ENCODE measurements around the gene WDR70. TPM values are rescaled to one million over a fixed set of nuclear protein-coding genes. Genes with fewer than 3 reads are reported as not detected.

The WDR70 gene
- total RNA-seq, 6 experiments from 2014 or later = 8.8 to 13.4 (median 11.3) TPM

DNA sequence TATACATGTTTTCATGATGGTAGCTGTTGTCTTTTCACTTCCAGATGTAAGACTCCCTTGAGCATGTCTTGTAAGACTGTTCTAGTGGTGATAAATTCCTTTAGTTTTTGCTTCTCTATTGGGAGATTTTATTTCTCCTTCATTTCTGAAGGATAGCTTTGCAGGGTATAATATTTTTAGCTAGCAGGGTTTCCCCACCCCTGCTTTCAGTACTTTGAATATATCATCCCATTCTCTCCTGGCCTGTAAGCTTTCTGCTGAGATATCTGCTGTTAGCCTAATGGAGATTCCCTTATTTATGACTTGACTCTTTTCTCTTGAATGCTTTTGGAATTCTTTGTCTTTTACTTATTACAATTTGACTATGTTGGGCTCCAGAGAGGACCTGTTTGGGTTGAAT, 249.8 kb downstream of the WDR70 start:
- Histone ChIP-seq H3K27me3 (no peaks in the 10 kb centered on the region), H3K27ac (no peak overlapping the region), H3K36me3 (no peaks in the 10 kb centered on the region), H3K4me3 (no peak overlapping the region), H3K4me1 (no peaks in the 10 kb centered on the region), H3K9me3 (no peaks in the 10 kb centered on the region)
- ATAC-seq (no peak), DNase-seq (no peak)
- intact Hi-C loops (cut with DNase I) = no loop called here
- no peak for TF ChIP-seq POLR2A (IDR thresholded peaks at IDR 0.05)
- TF ChIP-seq, protein P1, sequence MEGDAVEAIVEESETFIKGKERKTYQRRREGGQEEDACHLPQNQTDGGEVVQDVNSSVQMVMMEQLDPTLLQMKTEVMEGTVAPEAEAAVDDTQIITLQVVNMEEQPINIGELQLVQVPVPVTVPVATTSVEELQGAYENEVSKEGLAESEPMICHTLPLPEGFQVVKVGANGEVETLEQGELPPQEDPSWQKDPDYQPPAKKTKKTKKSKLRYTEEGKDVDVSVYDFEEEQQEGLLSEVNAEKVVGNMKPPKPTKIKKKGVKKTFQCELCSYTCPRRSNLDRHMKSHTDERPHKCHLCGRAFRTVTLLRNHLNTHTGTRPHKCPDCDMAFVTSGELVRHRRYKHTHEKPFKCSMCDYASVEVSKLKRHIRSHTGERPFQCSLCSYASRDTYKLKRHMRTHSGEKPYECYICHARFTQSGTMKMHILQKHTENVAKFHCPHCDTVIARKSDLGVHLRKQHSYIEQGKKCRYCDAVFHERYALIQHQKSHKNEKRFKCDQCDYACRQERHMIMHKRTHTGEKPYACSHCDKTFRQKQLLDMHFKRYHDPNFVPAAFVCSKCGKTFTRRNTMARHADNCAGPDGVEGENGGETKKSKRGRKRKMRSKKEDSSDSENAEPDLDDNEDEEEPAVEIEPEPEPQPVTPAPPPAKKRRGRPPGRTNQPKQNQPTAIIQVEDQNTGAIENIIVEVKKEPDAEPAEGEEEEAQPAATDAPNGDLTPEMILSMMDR (IDR thresholded peaks at IDR 0.05) = no peak

DNA sequence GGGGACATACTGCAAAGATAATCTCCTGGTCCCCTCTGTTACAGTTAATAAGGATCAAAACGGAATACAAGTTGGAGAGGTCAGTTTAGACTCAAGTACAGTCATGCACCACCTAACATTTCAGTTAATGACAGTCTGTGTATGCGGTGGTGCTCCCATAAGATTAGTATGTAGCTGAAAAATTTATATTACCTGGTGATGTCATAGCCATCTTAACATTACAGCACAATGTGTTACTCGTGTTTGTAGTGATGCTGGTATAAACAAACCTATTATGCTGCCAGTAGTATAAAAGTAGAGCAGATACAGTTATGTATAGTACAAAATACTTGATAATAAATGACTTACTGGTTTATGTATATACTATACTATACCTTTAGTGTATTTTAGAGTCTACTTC, 252.8 kb downstream of the WDR70 start:
- WGBS (ENCODE audit: insufficient coverage, low coverage, low lambda C conversion rate, missing lambda C conversion rate) = 88% methylated on average over 2 of the region's 3 CpGs
- intact Hi-C loops (cut with DNase I) = no loop called here

DNA sequence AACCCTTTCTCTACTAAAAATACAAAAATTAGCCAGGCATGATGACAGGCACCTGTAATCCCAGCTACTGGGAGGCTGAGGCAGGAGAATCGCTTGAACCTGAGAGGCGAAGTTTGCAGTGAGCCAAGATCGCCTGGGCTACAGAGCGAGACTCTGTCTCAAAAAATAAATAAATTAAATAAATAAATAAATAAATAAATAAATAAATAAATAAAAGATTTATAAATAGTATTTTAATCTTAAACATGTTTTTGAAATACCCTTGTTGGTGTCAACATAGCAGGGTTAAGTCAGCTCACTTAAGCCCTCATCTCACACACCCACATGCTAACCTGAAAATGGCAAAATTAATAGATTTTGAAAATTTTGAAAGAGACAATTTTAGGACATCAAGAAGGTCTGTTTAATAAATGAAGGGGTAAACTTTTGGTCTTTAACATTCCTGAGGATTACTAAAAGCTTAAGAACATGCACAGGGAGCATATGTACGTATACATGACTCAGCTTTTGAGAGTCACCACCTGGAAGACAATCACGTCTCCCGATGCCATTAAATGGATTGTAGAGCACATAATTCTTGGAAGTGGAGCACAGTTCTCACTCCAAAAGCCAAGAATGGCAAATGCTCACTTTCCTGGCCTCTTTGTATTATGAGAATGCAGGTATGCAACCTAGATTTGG, 258.2 kb downstream of the WDR70 start:
- Histone ChIP-seq H3K4me1 (no peaks in the 10 kb centered on the region), H3K27me3 (no peaks in the 10 kb centered on the region), H3K27ac (no peak overlapping the region), H3K4me3 (no peak overlapping the region), H3K9me3 (no peaks in the 10 kb centered on the region), H3K36me3 (no peaks in the 10 kb centered on the region)
- no peak for TF ChIP-seq POLR2A (IDR thresholded peaks at IDR 0.05)
- TF ChIP-seq, protein P1 (IDR thresholded peaks at IDR 0.05) = no peak
- DNase-seq (no peak), ATAC-seq (no peak)
- intact Hi-C loops (cut with DNase I) = no loop called here
- WGBS (ENCODE audit: insufficient coverage, low coverage, low lambda C conversion rate, missing lambda C conversion rate) = 91% methylated on average over 4 of the region's 7 CpGs

More for the DNA sequence above, 252.8 kb downstream of the WDR70 start:
- Histone ChIP-seq H3K36me3 (no peaks in the 10 kb centered on the region), H3K4me1 (no peaks in the 10 kb centered on the region), H3K27ac (no peak overlapping the region), H3K4me3 (no peak overlapping the region), H3K27me3 (no peaks in the 10 kb centered on the region), H3K9me3 (no peaks in the 10 kb centered on the region)
- no peak for TF ChIP-seq POLR2A (IDR thresholded peaks at IDR 0.05)
- TF ChIP-seq, protein P1 (IDR thresholded peaks at IDR 0.05) = no peak
- ATAC-seq (no peak), DNase-seq (no peak)

DNA sequence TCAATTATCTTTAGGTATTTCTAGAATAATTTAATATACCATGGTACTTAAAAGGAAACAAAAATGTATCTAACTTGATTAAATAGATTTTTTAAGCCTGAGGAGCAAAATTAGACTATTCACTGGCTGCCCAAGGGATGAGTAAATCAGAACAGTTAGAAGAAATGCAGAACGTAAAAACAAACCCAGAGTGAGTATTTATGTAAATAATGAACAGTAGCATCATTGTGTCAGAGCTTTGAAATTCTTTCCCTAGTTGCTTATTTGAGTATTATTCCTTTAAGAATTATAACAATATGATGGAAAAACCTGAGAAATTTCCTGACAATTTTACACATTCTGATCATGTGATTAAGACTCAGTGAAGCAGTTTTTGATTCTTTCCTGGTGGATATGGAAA, 259.8 kb downstream of the WDR70 start:
- ATAC-seq (no peak), DNase-seq (no peak)
- 69% methylated on average over 1 of the region's 1 CpG for WGBS (ENCODE audit: insufficient coverage, low coverage, low lambda C conversion rate, missing lambda C conversion rate)
- no peak overlapping the region for H3K27ac ChIP-seq
- H3K4me3 ChIP-seq = no peak overlapping the region
- H3K36me3 ChIP-seq = no peaks in the 10 kb centered on the region
- H3K27me3 ChIP-seq = no peaks in the 10 kb centered on the region
- no peak for TF ChIP-seq POLR2A (IDR thresholded peaks at IDR 0.05)
- TF ChIP-seq, protein P1 (IDR thresholded peaks at IDR 0.05) = no peak
- intact Hi-C loops (cut with DNase I) = no loop called here
- no peaks in the 10 kb centered on the region for H3K4me1 ChIP-seq
- no peaks in the 10 kb centered on the region for H3K9me3 ChIP-seq

DNA sequence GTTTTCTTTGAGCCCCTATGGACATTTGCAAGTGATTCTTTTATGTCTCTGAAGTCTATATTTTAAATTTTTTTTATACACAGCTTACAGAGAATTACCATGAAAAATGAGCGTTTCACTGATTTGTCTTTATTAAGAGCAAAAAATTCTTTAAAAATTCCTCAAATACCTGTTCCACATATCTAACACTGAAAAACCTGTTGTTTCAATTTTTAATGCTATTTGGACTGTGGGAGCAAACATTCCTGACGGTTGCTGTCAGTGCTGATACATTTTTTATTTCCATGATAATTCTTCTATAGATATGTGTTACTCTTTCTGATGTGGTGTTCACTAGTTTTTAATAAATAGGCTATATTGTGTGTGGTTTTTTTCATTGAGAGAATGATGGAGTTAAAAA, 261.0 kb downstream of the WDR70 start:
- no peaks in the 10 kb centered on the region for H3K4me1 ChIP-seq
- no peaks in the 10 kb centered on the region for H3K9me3 ChIP-seq
- intact Hi-C loops (cut with DNase I) = no loop called here
- no peak overlapping the region for H3K4me3 ChIP-seq
- no peaks in the 10 kb centered on the region for H3K36me3 ChIP-seq
- TF ChIP-seq, protein P1 (IDR thresholded peaks at IDR 0.05) = no peak
- TF ChIP-seq POLR2A (IDR thresholded peaks at IDR 0.05) = no peak
- H3K27ac ChIP-seq = no peak overlapping the region
- DNase-seq (no peak), ATAC-seq (no peak)
- 95% methylated on average over 2 of the region's 2 CpGs for WGBS (ENCODE audit: insufficient coverage, low coverage, low lambda C conversion rate, missing lambda C conversion rate)
- H3K27me3 ChIP-seq = no peaks in the 10 kb centered on the region
